T47D (cell line): ENCODE data around the gene SLC35E1.
A peak's percentile ranks its signal among the peaks of the same experiment; 100 is the strongest.
"Not testable (repeated sequence)": the region's sequence is repeated elsewhere in the genome, so short reads cannot be mapped to it uniquely, and the experiment has no call there.

ENCODE experiments used
- DNase-seq, 2 experiments: peaks; one replicate each; pipeline versions ENCODE4 v3.0.0 to v3.0.0-alpha.2; 2011 to 2012; ENCODE audit warnings: low read depth in 1 of 2, low spot score in 1 of 2
- JUND ChIP-seq: IDR thresholded peaks from 2 replicates; pipeline ENCODE4 v1.6.1; 2012; ENCODE audit warnings: low read depth
- in situ Hi-C: cut with HindIII; loops from 2 replicates; pipeline ENCODE4 v1.10.0; 2016; ENCODE audit warnings: low sequenced_read_pairs, low pct_unique_long_range_greater_than_20kb

SLC35E1 gene

GRCh38 chr19:16573925-16574324 is 1.7 kb upstream of the SLC35E1 start:
- DNase-seq: no peak
- in situ Hi-C loops: no loop called here
- TF ChIP-seq JUND: no peak

- no peak for DNase-seq
- in situ Hi-C loops: no loop called here
- no peak for TF ChIP-seq JUND
These were observed 1.1 kb upstream of the SLC35E1 start for GRCh38 chr19:16573296-16573695.

GRCh38 chr19:16571822-16572331 is 338 bp downstream of the SLC35E1 start:
- in situ Hi-C loops: no loop called here
- TF ChIP-seq JUND: no peak
- DNase-seq: peak in 1 of 2 experiments; percentile 24

- in situ Hi-C loops: no loop called here
- peak in 1 of 2 experiments; percentile 9 for DNase-seq
- no peak for TF ChIP-seq JUND
These were observed 932 bp downstream of the SLC35E1 start for GRCh38 chr19:16571283-16571682.

- no peak for DNase-seq
- no peak for TF ChIP-seq JUND
- in situ Hi-C loops: no loop called here
These were observed 2.5 kb downstream of the SLC35E1 start for GRCh38 chr19:16569609-16570320.

GRCh38 chr19:16566702-16567101 is 5.5 kb downstream of the SLC35E1 start:
- DNase-seq: no peak
- no peak for TF ChIP-seq JUND
- in situ Hi-C loops: no loop called here

- no peak for TF ChIP-seq JUND
- in situ Hi-C loops: no loop called here
- DNase-seq: no peak
These were observed 6.1 kb downstream of the SLC35E1 start for GRCh38 chr19:16566161-16566560.

GRCh38 chr19:16564842-16565241 is 7.4 kb downstream of the SLC35E1 start:
- peak; percentile 26 to 65 for DNase-seq
- no peak for TF ChIP-seq JUND
- in situ Hi-C loops: no loop called here

GRCh38 chr19:16562608-16563025 is 9.6 kb downstream of the SLC35E1 start:
- no peak for TF ChIP-seq JUND
- in situ Hi-C loops: no loop called here
- DNase-seq: no peak

GRCh38 chr19:16561382-16561781 is 10.8 kb downstream of the SLC35E1 start:
- DNase-seq: no peak
- in situ Hi-C loops: no loop called here
- no peak for TF ChIP-seq JUND

- TF ChIP-seq JUND: no peak
- no peak for DNase-seq
- in situ Hi-C loops: no loop called here
These were observed 12.4 kb downstream of the SLC35E1 start for GRCh38 chr19:16559780-16560276.

GRCh38 chr19:16554776-16555175 is 17.4 kb downstream of the SLC35E1 start:
- no peak for DNase-seq
- in situ Hi-C loops: no loop called here
- TF ChIP-seq JUND: no peak

- in situ Hi-C loops, DNase-seq: not testable (repeated sequence)
These were observed 20.3 kb downstream of the SLC35E1 start for GRCh38 chr19:16551902-16552301.

GRCh38 chr19:16548956-16549355 is 23.3 kb downstream of the SLC35E1 start:
- no peak for DNase-seq
- TF ChIP-seq JUND: no peak
- in situ Hi-C loops: no loop called here
